IMR-90 (cell line): Measurements from ENCODE around the gene PTX4.

Experiments
- BHLHE40 ChIP-seq: fragments of 150-350 bp; IDR thresholded peaks from 2 replicates; pipeline ENCODE4 v1.6.1; 2016; ENCODE audit warnings: mild to moderate bottlenecking, low read depth, low read length
- CEBPB ChIP-seq: IDR thresholded peaks from 2 replicates; pipeline ENCODE4 v1.6.1; 2012; ENCODE audit warnings: low read depth, low read length, improper control_type of control experiment
- CTCF ChIP-seq: conservative IDR thresholded peaks from 2 replicates; pipeline ENCODE4 v1.5.1; 2012; ENCODE audit warnings: mild to moderate bottlenecking, low read depth, low read length, improper control_type of control experiment
- ELK1 ChIP-seq: fragments of 150-350 bp; IDR thresholded peaks from 2 replicates; pipeline ENCODE4 v1.6.1; 2016; ENCODE audit warnings: low read depth, mild to moderate bottlenecking, low read length, moderate library complexity, borderline replicate concordance
- MAFK ChIP-seq: IDR thresholded peaks from 2 replicates; pipeline ENCODE4 v1.6.1; 2012; ENCODE audit warnings: low read depth, low read length, improper control_type of control experiment
- MAZ ChIP-seq: IDR thresholded peaks from 2 replicates; pipeline ENCODE4 v1.6.1; 2012; ENCODE audit warnings: low read depth, mild to moderate bottlenecking, low read length, improper control_type of control experiment, moderate library complexity, borderline replicate concordance
- POLR2A ChIP-seq: IDR thresholded peaks from 2 replicates; pipeline ENCODE4 v1.6.1; 2012; ENCODE audit warnings: mild to moderate bottlenecking, low read depth, low read length
- RAD21 ChIP-seq: IDR thresholded peaks from 2 replicates; pipeline ENCODE4 v1.6.1; 2012; ENCODE audit warnings: low read length, improper control_type of control experiment
- RCOR1 ChIP-seq: IDR thresholded peaks from 2 replicates; pipeline ENCODE4 v1.6.1; 2012; ENCODE audit warnings: mild to moderate bottlenecking, low read length, improper control_type of control experiment; ENCODE audit not compliant: insufficient replicate concordance
- RFX5 ChIP-seq: IDR thresholded peaks from 2 replicates; pipeline ENCODE4 v1.8.0; 2012; ENCODE audit warnings: low read depth, mild to moderate bottlenecking, low read length, moderate library complexity
- SMC3 ChIP-seq: fragments of 150-350 bp; IDR thresholded peaks from 2 replicates; pipeline ENCODE4 v1.6.1; 2016; ENCODE audit warnings: low read depth, mild to moderate bottlenecking, antibody characterized with exemption, low read length, moderate library complexity
- USF2 ChIP-seq: fragments of 150-350 bp; IDR thresholded peaks from 2 replicates; pipeline ENCODE4 v1.6.1; 2017; ENCODE audit warnings: mild to moderate bottlenecking, antibody characterized with exemption, low read length, low read depth

- TF ChIP-seq CTCF, result no peak
- no peak for TF ChIP-seq CEBPB
- TF ChIP-seq POLR2A, result no peak
- TF ChIP-seq BHLHE40, result no peak
- no peak for TF ChIP-seq MAFK
- no peak for TF ChIP-seq RCOR1
- TF ChIP-seq RFX5, result no peak
- no peak for TF ChIP-seq ELK1
- no peak for TF ChIP-seq USF2
- no peak for TF ChIP-seq MAZ
- TF ChIP-seq SMC3, result no peak
- TF ChIP-seq RAD21, result no peak
These were observed 43.8 kb downstream of the PTX4 start for GRCh38 chr16:1444730-1445517.
